Mesenchymal stem cell (in vitro differentiated cells and primary cell): ENCODE measurements around the gene NAGPA.

Source experiments
- DNase-seq: peaks from one replicate; pipeline ENCODE4 v3.0.0-alpha.2; 2013
- H2AFZ ChIP-seq: one replicate; pipeline ENCODE4 v1.6.1; 2013; ENCODE audit warnings: low read depth, mild to moderate bottlenecking, control low read depth, inconsistent platforms, low read length, moderate library complexity
- H2AK5ac ChIP-seq: 2 replicates; pipeline ENCODE4 v1.6.1; 2013; ENCODE audit warnings: low read length, moderate library complexity, mild to moderate bottlenecking, inconsistent platforms; ENCODE audit not compliant: severe bottlenecking
- H2BK120ac ChIP-seq: one replicate; pipeline ENCODE4 v1.6.1; 2013; ENCODE audit warnings: low read depth, mild to moderate bottlenecking, inconsistent platforms, low read length, moderate library complexity
- H2BK12ac ChIP-seq, 2 experiments: one replicate each; pipeline ENCODE4 v1.6.1; 2013; ENCODE audit warnings: inconsistent platforms in 2 of 2, low read length in 2 of 2, mild to moderate bottlenecking in 2 of 2, moderate library complexity in 2 of 2, control low read depth in 1 of 2
- H2BK15ac ChIP-seq: one replicate; pipeline ENCODE4 v1.6.1; 2013; ENCODE audit warnings: mild to moderate bottlenecking, low read depth, inconsistent platforms; ENCODE audit not compliant: poor library complexity, severe bottlenecking
- H2BK5ac ChIP-seq: 2 replicates; pipeline ENCODE4 v1.6.1; 2013; ENCODE audit warnings: low read depth, mild to moderate bottlenecking, low read length, control low read depth, inconsistent platforms; ENCODE audit not compliant: poor library complexity, severe bottlenecking
- H3K14ac ChIP-seq, 2 experiments: one replicate each; pipeline ENCODE4 v1.6.1; 2013; ENCODE audit warnings: inconsistent platforms in 2 of 2, low read length in 2 of 2, control low read depth in 1 of 2, mild to moderate bottlenecking in 1 of 2, moderate library complexity in 1 of 2
- H3K18ac ChIP-seq, 2 experiments: one replicate each; pipeline ENCODE4 v1.6.1; 2013; ENCODE audit warnings: inconsistent platforms in 2 of 2, low read length in 2 of 2, control low read depth in 1 of 2, low read depth in 1 of 2, mild to moderate bottlenecking in 1 of 2
- H3K23ac ChIP-seq, 2 experiments: one replicate each; pipeline ENCODE4 v1.6.1; 2013; ENCODE audit warnings: inconsistent platforms in 2 of 2, low read length in 2 of 2, mild to moderate bottlenecking in 2 of 2, moderate library complexity in 2 of 2, control low read depth in 1 of 2
- H3K27ac ChIP-seq: 2 replicates; pipeline ENCODE4 v1.5.1; 2013; ENCODE audit warnings: mild to moderate bottlenecking, moderate library complexity, low read length, control low read depth, inconsistent platforms; ENCODE audit not compliant: poor library complexity, severe bottlenecking
- H3K27me3 ChIP-seq, 2 experiments: 2 replicates each; pipeline versions ENCODE4 v1.6.1 to v1.7.0; 2013; ENCODE audit warnings: low read length in 2 of 2, mild to moderate bottlenecking in 2 of 2, moderate library complexity in 2 of 2, control low read depth in 1 of 2, inconsistent platforms in 1 of 2; ENCODE audit not compliant: control insufficient read depth in 1 of 2, insufficient read depth in 1 of 2
- H3K36me3 ChIP-seq, 2 experiments: 2 replicates each; pipeline versions ENCODE4 v1.6.1 to v1.7.0; 2013; ENCODE audit warnings: low read length in 2 of 2, control low read depth in 1 of 2, inconsistent platforms in 1 of 2, low read depth in 1 of 2, mild to moderate bottlenecking in 1 of 2; ENCODE audit not compliant: insufficient read depth in 2 of 2, control insufficient read depth in 1 of 2
- H3K4ac ChIP-seq, 2 experiments: one replicate each; pipeline ENCODE4 v1.6.1; 2013; ENCODE audit warnings: inconsistent platforms in 2 of 2, low read length in 2 of 2, mild to moderate bottlenecking in 2 of 2, moderate library complexity in 2 of 2, control low read depth in 1 of 2, low read depth in 1 of 2
- H3K4me1 ChIP-seq: 2 replicates; pipeline ENCODE4 v1.6.1; 2013; ENCODE audit warnings: low read depth, low read length, control low read depth; ENCODE audit not compliant: control insufficient read depth, insufficient read depth
- H3K4me2 ChIP-seq: 2 replicates; pipeline ENCODE4 v1.6.1; 2013; ENCODE audit warnings: low read length, mild to moderate bottlenecking, inconsistent platforms; ENCODE audit not compliant: poor library complexity, severe bottlenecking
- H3K4me3 ChIP-seq, 2 experiments: 2 replicates each; pipeline versions ENCODE4 v1.5.1 to v1.7.0; 2013; ENCODE audit warnings: low read length in 2 of 2, mild to moderate bottlenecking in 2 of 2, control low read depth in 1 of 2, low read depth in 1 of 2; ENCODE audit not compliant: insufficient read depth in 1 of 2
- H3K79me1 ChIP-seq: replicated peaks from 2 replicates; pipeline ENCODE4 v1.6.1; 2013; ENCODE audit warnings: mild to moderate bottlenecking, control low read depth, low read length, inconsistent platforms; ENCODE audit not compliant: poor library complexity, severe bottlenecking
- H3K9ac ChIP-seq: 2 replicates; pipeline ENCODE4 v1.7.0; 2013; ENCODE audit warnings: mild to moderate bottlenecking, low read length, moderate library complexity
- H3K9me3 ChIP-seq: 2 replicates; pipeline ENCODE4 v1.7.0; 2013; ENCODE audit warnings: mild to moderate bottlenecking, low read length; ENCODE audit not compliant: control insufficient read depth
- H4K8ac ChIP-seq: one replicate; pipeline ENCODE4 v1.6.1; 2013; ENCODE audit warnings: inconsistent platforms, mild to moderate bottlenecking, low read length, moderate library complexity
- H4K91ac ChIP-seq: one replicate; pipeline ENCODE4 v1.6.1; 2013; ENCODE audit warnings: mild to moderate bottlenecking, low read length, inconsistent platforms
- WGBS: methylation state at CpG from one replicate; pipeline ENCODE4 v1.1.7; 2013; ENCODE audit warnings: mixed read lengths; 5-methylcytosine and 5-hydroxymethylcytosine counted together

Gene NAGPA

GRCh38 chr16:5018793-5019192 is 14.9 kb downstream of the NAGPA start:
- Histone ChIP-seq H3K4me2 (no peak overlapping the region), H4K91ac (no peak overlapping the region), H3K14ac (no peak overlapping the region), H3K4ac (no peak overlapping the region), H3K9ac (peak overlapping the region; percentile 14), H2AK5ac (no peak overlapping the region), H3K9me3 (no peaks in the 10 kb centered on the region), H3K4me3 (no peak overlapping the region), H3K27me3 (peaks cover 24 to 59% of the 10 kb centered on the region in 2 experiments), H3K23ac (no peak overlapping the region), H3K79me1 (no peaks in the 10 kb centered on the region), H2AFZ (no peak overlapping the region), H3K18ac (no peak overlapping the region), H2BK120ac (no peak overlapping the region), H3K27ac (no peak overlapping the region), H3K36me3 (no peaks in the 10 kb centered on the region), H2BK15ac (no peak overlapping the region), H3K4me1 (no peaks in the 10 kb centered on the region), H4K8ac (no peak overlapping the region), H2BK12ac (no peak overlapping the region), H2BK5ac (no peak overlapping the region)
- 68% methylated on average over 9 of the region's 9 CpGs for WGBS
- no peak for DNase-seq

- Histone ChIP-seq H3K23ac (no peak overlapping the region), H2BK120ac (no peak overlapping the region), H3K27me3 (peaks cover 24 to 56% of the 10 kb centered on the region in 2 experiments), H3K18ac (no peak overlapping the region), H3K9ac (no peak overlapping the region), H3K36me3 (no peaks in the 10 kb centered on the region), H2AFZ (no peak overlapping the region), H2BK5ac (no peak overlapping the region), H3K14ac (no peak overlapping the region), H3K9me3 (no peaks in the 10 kb centered on the region), H3K4ac (no peak overlapping the region), H4K8ac (no peak overlapping the region), H3K79me1 (no peaks in the 10 kb centered on the region), H4K91ac (no peak overlapping the region), H3K4me1 (no peaks in the 10 kb centered on the region), H3K4me3 (no peak overlapping the region), H2BK12ac (no peak overlapping the region), H3K4me2 (no peak overlapping the region), H2AK5ac (no peak overlapping the region), H2BK15ac (no peak overlapping the region), H3K27ac (no peak overlapping the region)
- DNase-seq, result no peak
- WGBS, result 88% methylated on average over 5 of the region's 5 CpGs
These were observed 16.1 kb downstream of the NAGPA start for GRCh38 chr16:5017678-5017969.

- Histone ChIP-seq H3K14ac (no peak overlapping the region), H3K4me2 (no peak overlapping the region), H2BK15ac (no peak overlapping the region), H2BK12ac (no peak overlapping the region), H2BK120ac (no peak overlapping the region), H2AFZ (no peak overlapping the region), H4K8ac (no peak overlapping the region), H3K27ac (no peak overlapping the region), H3K23ac (no peak overlapping the region), H2AK5ac (no peak overlapping the region), H3K9ac (no peak overlapping the region), H3K79me1 (no peaks in the 10 kb centered on the region), H4K91ac (no peak overlapping the region), H3K4ac (no peak overlapping the region), H3K18ac (no peak overlapping the region), H3K9me3 (no peaks in the 10 kb centered on the region), H2BK5ac (no peak overlapping the region), H3K27me3 (peaks cover 19 to 54% of the 10 kb centered on the region in 2 experiments), H3K36me3 (no peaks in the 10 kb centered on the region), H3K4me1 (no peaks in the 10 kb centered on the region), H3K4me3 (no peak overlapping the region)
- DNase-seq, result no peak
- WGBS, result 55% methylated on average over 6 of the region's 6 CpGs
These were observed 16.6 kb downstream of the NAGPA start for GRCh38 chr16:5016967-5017677.

GRCh38 chr16:5015887-5016286 is 17.8 kb downstream of the NAGPA start:
- Histone ChIP-seq H3K9me3 (no peaks in the 10 kb centered on the region), H3K79me1 (no peaks in the 10 kb centered on the region), H3K4me1 (no peaks in the 10 kb centered on the region), H3K4ac (no peak overlapping the region), H4K91ac (no peak overlapping the region), H3K9ac (no peak overlapping the region), H3K23ac (no peak overlapping the region), H2BK15ac (no peak overlapping the region), H2AFZ (no peak overlapping the region), H3K27ac (no peak overlapping the region), H3K4me2 (no peak overlapping the region), H4K8ac (no peak overlapping the region), H3K27me3 (peaks cover 18 to 56% of the 10 kb centered on the region in 2 experiments), H3K18ac (no peak overlapping the region), H3K4me3 (no peak overlapping the region), H2AK5ac (no peak overlapping the region), H3K36me3 (no peaks in the 10 kb centered on the region), H2BK120ac (no peak overlapping the region), H2BK5ac (no peak overlapping the region), H3K14ac (no peak overlapping the region), H2BK12ac (no peak overlapping the region)
- DNase-seq, result no peak
- 75% methylated on average over 4 of the region's 4 CpGs for WGBS
